Endothelial cell of umbilical vein (primary cell): ENCODE data around the gene POLR3GL.

Experiments
- MYC ChIP-seq: IDR thresholded peaks from one replicate; pipeline ENCODE4 v1.6.1; 2011; ENCODE audit warnings: mild to moderate bottlenecking, low read depth, low read length
- POLR2A ChIP-seq: IDR thresholded peaks from 2 replicates; pipeline ENCODE4 v1.6.1; 2012; ENCODE audit warnings: low read depth, mild to moderate bottlenecking, control low read depth, low read length
- POLR2AphosphoS5 ChIP-seq: IDR thresholded peaks from 2 replicates; pipeline ENCODE4 v1.6.1; 2012; ENCODE audit warnings: low read depth, mild to moderate bottlenecking, control low read depth, low read length, moderate library complexity; ENCODE audit not compliant: insufficient read depth
- TF ChIP-seq, protein P1 (sequence below), 2 donors: IDR thresholded peaks; 1 replicate in 1 of 2; 2 replicates in 1 of 2; pipeline ENCODE4 v1.5.1; 2011; ENCODE audit warnings: low read length in 2 of 2, mild to moderate bottlenecking in 2 of 2, moderate library complexity in 2 of 2, control low read depth in 1 of 2, inconsistent platforms in 1 of 2, low read depth in 1 of 2; ENCODE audit not compliant: insufficient read depth in 1 of 2; ENCODE audit errors: extremely low read depth in 1 of 2

- TF ChIP-seq, protein P1, sequence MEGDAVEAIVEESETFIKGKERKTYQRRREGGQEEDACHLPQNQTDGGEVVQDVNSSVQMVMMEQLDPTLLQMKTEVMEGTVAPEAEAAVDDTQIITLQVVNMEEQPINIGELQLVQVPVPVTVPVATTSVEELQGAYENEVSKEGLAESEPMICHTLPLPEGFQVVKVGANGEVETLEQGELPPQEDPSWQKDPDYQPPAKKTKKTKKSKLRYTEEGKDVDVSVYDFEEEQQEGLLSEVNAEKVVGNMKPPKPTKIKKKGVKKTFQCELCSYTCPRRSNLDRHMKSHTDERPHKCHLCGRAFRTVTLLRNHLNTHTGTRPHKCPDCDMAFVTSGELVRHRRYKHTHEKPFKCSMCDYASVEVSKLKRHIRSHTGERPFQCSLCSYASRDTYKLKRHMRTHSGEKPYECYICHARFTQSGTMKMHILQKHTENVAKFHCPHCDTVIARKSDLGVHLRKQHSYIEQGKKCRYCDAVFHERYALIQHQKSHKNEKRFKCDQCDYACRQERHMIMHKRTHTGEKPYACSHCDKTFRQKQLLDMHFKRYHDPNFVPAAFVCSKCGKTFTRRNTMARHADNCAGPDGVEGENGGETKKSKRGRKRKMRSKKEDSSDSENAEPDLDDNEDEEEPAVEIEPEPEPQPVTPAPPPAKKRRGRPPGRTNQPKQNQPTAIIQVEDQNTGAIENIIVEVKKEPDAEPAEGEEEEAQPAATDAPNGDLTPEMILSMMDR (IDR thresholded peaks at IDR 0.05; ENCODE audit: extremely low read depth in 1 of 2, insufficient read depth in 1 of 2, low read depth in 1 of 2, low read length in 2 of 2): no peak
- TF ChIP-seq POLR2A: no peak
- TF ChIP-seq MYC: no peak
- no peak for TF ChIP-seq POLR2AphosphoS5
Measured at GRCh38 chr1:145995964-145996432, 31.5 kb downstream of the POLR3GL start.
